Measurements from ENCODE around the gene NT5DC1.

Gene NT5DC1

GRCh38 chr6:116298973-116299372, 198.3 kb downstream of the NT5DC1 start:
- no peak for DNase-seq (ENCODE audit: extremely low read depth in 1 of 2, low read depth in 1 of 2)
